Measurements from ENCODE around the gene LRRC56. TPM values are rescaled to one million over a fixed set of nuclear protein-coding genes. Genes with fewer than 3 reads are reported as not detected.

LRRC56 gene
- polyA plus RNA-seq, 3 donors: 0.09 to 0.68 TPM; not detected in 1

- peaks cover 89% of the 10 kb centered on the region for H3K79me2 ChIP-seq (ENCODE audit: insufficient read depth, low read length)
- peak overlapping the region; percentile 99 to 100 (median 100) for H3K27ac Mint-ChIP-seq
These were observed 34.8 kb upstream of the LRRC56 start for GRCh38 chr11:502288-503178.

More at GRCh38 chr11:502288-503178, 34.8 kb upstream of the LRRC56 start:
- peaks cover 54 to 60% of the 10 kb centered on the region in 2 donors for H3K4me1 ChIP-seq (ENCODE audit: control insufficient read depth in 1 of 2, insufficient read depth in 2 of 2, low read length in 2 of 2)
- no peak for TF ChIP-seq CTCF (IDR thresholded peaks at IDR 0.05)
- Mint-ChIP-seq H3K36me3 (peaks cover 40 to 45% of the 10 kb centered on the region in 2 donors), H3K4me3 (peak overlapping the region; percentile 92 to 93), H3K4me1 (peaks cover 47% of the 10 kb centered on the region), H3K27me3 (ENCODE audit: low read depth in 3 of 3) (no peaks in the 10 kb centered on the region), H3K9me3 (no peaks in the 10 kb centered on the region)
- peak overlapping the region; percentile 99 to 100 for H3K27ac ChIP-seq (ENCODE audit: low read depth in 1 of 2, low read length in 2 of 2)
- WGBS (ENCODE audit: insufficient coverage): 39% methylated on average over 8 of the region's 10 CpGs
- peak overlapping the region; percentile 90 for H3K4me2 ChIP-seq (replicated peaks; ENCODE audit: extremely low read depth, low read length, poor library complexity, severe bottlenecking)
- no peak for DNase-seq
- intact Hi-C loops (cut with micrococcal nuclease): loop anchor here in 1 of 2 donors (10.0 kb wide), 1 partner anchor 298 kb away; the partner anchor contains the start of genes BET1L and RIC8A
- H2AFZ ChIP-seq (ENCODE audit: insufficient read depth, low read depth, low read length, poor library complexity, severe bottlenecking): no peak overlapping the region
- peak overlapping the region; percentile 66 for H3K9ac ChIP-seq (ENCODE audit: insufficient read depth, low read length, poor library complexity, severe bottlenecking)
- peaks cover 58% of the 10 kb centered on the region for H4K20me1 ChIP-seq (ENCODE audit: insufficient read depth, low read length)
- peaks cover 40 to 46% of the 10 kb centered on the region in 2 donors for H3K36me3 ChIP-seq (replicated peaks in 1 of 2; ENCODE audit: control insufficient read depth in 1 of 2, insufficient read depth in 2 of 2, low read length in 2 of 2)
- no peaks in the 10 kb centered on the region for H3K27me3 ChIP-seq (ENCODE audit: control insufficient read depth in 2 of 2, insufficient read depth in 2 of 2, low read length in 2 of 2)
- no peaks in the 10 kb centered on the region for H3K9me3 ChIP-seq (replicated peaks in 1 of 2; ENCODE audit: control insufficient read depth in 1 of 2, insufficient read depth in 1 of 2, low read length in 2 of 2)
- peak overlapping the region in 2 of 3 experiments; percentile 31 to 81 for H3K4me3 ChIP-seq (replicated peaks in 1 of 3; ENCODE audit: low read depth in 2 of 3, low read length in 3 of 3)
